H9 (cell line): ENCODE measurements around the gene JAKMIP1. TPM values are rescaled to one million over a fixed set of nuclear protein-coding genes. Genes with fewer than 3 reads are reported as not detected.

Source experiments
- DNase-seq: peaks from one replicate; pipeline ENCODE4 v3.0.0-alpha.2; 2017
- H2AFZ ChIP-seq: one replicate; pipeline ENCODE4 v1.6.1; 2013; ENCODE audit warnings: mild to moderate bottlenecking, low read length, control low read depth, moderate library complexity
- H2AK5ac ChIP-seq: 2 replicates; pipeline ENCODE4 v1.6.1; 2013; ENCODE audit warnings: low read length, control low read depth, mixed read lengths; ENCODE audit not compliant: insufficient read length
- H2BK120ac ChIP-seq: one replicate; pipeline ENCODE4 v1.6.1; 2013; ENCODE audit warnings: low read depth, mild to moderate bottlenecking, low read length, control low read depth, inconsistent platforms; ENCODE audit not compliant: poor library complexity, severe bottlenecking
- H2BK12ac ChIP-seq: 2 replicates; pipeline ENCODE4 v1.6.1; 2013; ENCODE audit warnings: low read length, control low read depth, mixed read lengths, low read depth; ENCODE audit not compliant: insufficient read length
- H2BK15ac ChIP-seq: 2 replicates; pipeline ENCODE4 v1.6.1; 2013; ENCODE audit warnings: low read depth, low read length, control low read depth
- H2BK20ac ChIP-seq: one replicate; pipeline ENCODE4 v1.6.1; 2013; ENCODE audit warnings: low read depth, mild to moderate bottlenecking, low read length, control low read depth, inconsistent platforms; ENCODE audit not compliant: poor library complexity, severe bottlenecking
- H2BK5ac ChIP-seq: 2 replicates; pipeline ENCODE4 v1.6.1; 2013; ENCODE audit warnings: low read length, control low read depth, mixed read lengths; ENCODE audit not compliant: insufficient read length
- H3K14ac ChIP-seq: 2 replicates; pipeline ENCODE4 v1.6.1; 2013; ENCODE audit warnings: low read length, control low read depth; ENCODE audit not compliant: insufficient read depth
- H3K18ac ChIP-seq: 2 replicates; pipeline ENCODE4 v1.6.1; 2013; ENCODE audit warnings: low read depth, mild to moderate bottlenecking, mixed read lengths, low read length, control low read depth; ENCODE audit not compliant: insufficient read length
- H3K23ac ChIP-seq: 2 replicates; pipeline ENCODE4 v1.6.1; 2013; ENCODE audit warnings: low read length, control low read depth, mixed read lengths, low read depth; ENCODE audit not compliant: insufficient read length
- H3K23me2 ChIP-seq: 2 replicates; pipeline ENCODE4 v1.6.1; 2013; ENCODE audit warnings: low read depth, mild to moderate bottlenecking, mixed read lengths, low read length, control low read depth; ENCODE audit not compliant: insufficient read length, poor library complexity, severe bottlenecking
- H3K27ac ChIP-seq: 2 replicates; pipeline ENCODE4 v1.5.1; 2013; ENCODE audit warnings: low read length, control low read depth, mixed read lengths, low read depth; ENCODE audit not compliant: insufficient read length
- H3K27me3 ChIP-seq: 2 replicates; pipeline ENCODE4 v1.6.1; 2013; ENCODE audit warnings: low read length, control low read depth, inconsistent platforms; ENCODE audit not compliant: insufficient read depth
- H3K4ac ChIP-seq: 2 replicates; pipeline ENCODE4 v1.6.1; 2013; ENCODE audit warnings: low read depth, mild to moderate bottlenecking, control low read depth, inconsistent platforms, low read length, moderate library complexity
- H3K4me1 ChIP-seq: 2 replicates; pipeline ENCODE4 v1.6.1; 2013; ENCODE audit warnings: low read length, control low read depth, inconsistent platforms; ENCODE audit not compliant: insufficient read depth
- H3K4me2 ChIP-seq: 2 replicates; pipeline ENCODE4 v1.6.1; 2013; ENCODE audit warnings: low read length, control low read depth, mixed read lengths; ENCODE audit not compliant: insufficient read length, insufficient read depth
- H3K56ac ChIP-seq: 2 replicates; pipeline ENCODE4 v1.6.1; 2013; ENCODE audit warnings: low read depth, mild to moderate bottlenecking, mixed read lengths, low read length, control low read depth; ENCODE audit not compliant: insufficient read length
- H3K79me1 ChIP-seq: 2 replicates; pipeline ENCODE4 v1.6.1; 2013; ENCODE audit warnings: low read depth, mild to moderate bottlenecking, moderate library complexity, low read length, control low read depth, inconsistent platforms; ENCODE audit not compliant: insufficient read depth, poor library complexity, severe bottlenecking
- H3K79me2 ChIP-seq: 2 replicates; pipeline ENCODE4 v1.6.1; 2013; ENCODE audit warnings: low read length, control low read depth, inconsistent platforms; ENCODE audit not compliant: insufficient read depth
- H3K9ac ChIP-seq: 2 replicates; pipeline ENCODE4 v1.6.1; 2013; ENCODE audit warnings: low read length, control low read depth, mixed read lengths; ENCODE audit not compliant: insufficient read length; ENCODE audit errors: extremely low read depth
- H3K9me3 ChIP-seq: one replicate; pipeline ENCODE4 v1.6.1; 2013; ENCODE audit warnings: low read depth, low read length, inconsistent platforms; ENCODE audit not compliant: control insufficient read depth
- H3T11ph ChIP-seq: one replicate; pipeline ENCODE4 v1.6.1; 2013; ENCODE audit warnings: mild to moderate bottlenecking, low read length, control low read depth, inconsistent platforms
- H4K20me1 ChIP-seq: one replicate; pipeline ENCODE4 v1.6.1; 2013; ENCODE audit not compliant: control insufficient read depth, insufficient read length, insufficient read depth
- H4K5ac ChIP-seq: 2 replicates; pipeline ENCODE4 v1.6.1; 2013; ENCODE audit warnings: low read depth, mild to moderate bottlenecking, mixed read lengths, low read length, control low read depth; ENCODE audit not compliant: insufficient read length
- H4K8ac ChIP-seq: replicated peaks from 2 replicates; pipeline ENCODE4 v1.6.1; 2013; ENCODE audit warnings: low read length, control low read depth, mixed read lengths, low read depth; ENCODE audit not compliant: insufficient read length
- H4K91ac ChIP-seq: 2 replicates; pipeline ENCODE4 v1.6.1; 2013; ENCODE audit warnings: low read depth, mild to moderate bottlenecking, moderate library complexity, mixed read lengths, low read length, control low read depth; ENCODE audit not compliant: insufficient read length
- H3K27ac Mint-ChIP-seq, 3 experiments: 2 replicates in 2 of 3; 3 replicates in 1 of 3; pipeline ENCODE4 v1.8.0; 2020 to 2021; ENCODE audit warnings: mixed read lengths in 3 of 3, mild to moderate bottlenecking in 1 of 3, moderate library complexity in 1 of 3
- H3K27me3 Mint-ChIP-seq: 2 replicates; pipeline ENCODE4 v1.8.0; 2021; ENCODE audit warnings: low read depth, mild to moderate bottlenecking, moderate library complexity, mixed read lengths
- H3K36me3 Mint-ChIP-seq, 3 experiments: 2 replicates in 2 of 3; 3 replicates in 1 of 3; pipeline ENCODE4 v1.8.0; 2020 to 2021; ENCODE audit warnings: low read depth in 3 of 3, mixed read lengths in 3 of 3; ENCODE audit not compliant: insufficient read depth in 1 of 3
- H3K4me1 Mint-ChIP-seq, 2 experiments: 2 replicates each; pipeline ENCODE4 v1.8.0; 2020; ENCODE audit warnings: mixed read lengths in 2 of 2
- H3K4me3 Mint-ChIP-seq, 2 experiments: 2 replicates in 1 of 2; 3 replicates in 1 of 2; pipeline ENCODE4 v1.8.0; 2020 to 2021; ENCODE audit warnings: mild to moderate bottlenecking in 2 of 2, mixed read lengths in 2 of 2, moderate library complexity in 1 of 2
- H3K9me3 Mint-ChIP-seq, 2 experiments: 2 replicates in 1 of 2; 3 replicates in 1 of 2; pipeline ENCODE4 v1.8.0; 2020; ENCODE audit warnings: mild to moderate bottlenecking in 2 of 2, mixed read lengths in 2 of 2, moderate library complexity in 1 of 2
- WGBS: extraction: QIAGEN DNeasy Blood & Tissue Kit; methylation state at CpG from one replicate; pipeline ENCODE4 v1.1.7; 2013; ENCODE audit warnings: missing lambda C conversion rate, low lambda C conversion rate, mixed read lengths; ENCODE audit not compliant: insufficient read length; ENCODE audit errors: extremely low coverage; 5-methylcytosine and 5-hydroxymethylcytosine counted together
- total RNA-seq: library from RNA; stranded (reverse); gene quantifications from 2 replicates; pipeline ENCODE4 v1.2.1, GENCODE V29; 2021
- TF ChIP-seq, protein P1 (sequence below): fragments of 200-600 bp; sonication (generic); conservative IDR thresholded peaks from 3 replicates; pipeline ENCODE4 v1.8.0; 2021; ENCODE audit warnings: antibody characterized with exemption, mild to moderate bottlenecking

The JAKMIP1 gene
- total RNA-seq, 1 experiment from 2014 or later = 1.5 TPM

DNA sequence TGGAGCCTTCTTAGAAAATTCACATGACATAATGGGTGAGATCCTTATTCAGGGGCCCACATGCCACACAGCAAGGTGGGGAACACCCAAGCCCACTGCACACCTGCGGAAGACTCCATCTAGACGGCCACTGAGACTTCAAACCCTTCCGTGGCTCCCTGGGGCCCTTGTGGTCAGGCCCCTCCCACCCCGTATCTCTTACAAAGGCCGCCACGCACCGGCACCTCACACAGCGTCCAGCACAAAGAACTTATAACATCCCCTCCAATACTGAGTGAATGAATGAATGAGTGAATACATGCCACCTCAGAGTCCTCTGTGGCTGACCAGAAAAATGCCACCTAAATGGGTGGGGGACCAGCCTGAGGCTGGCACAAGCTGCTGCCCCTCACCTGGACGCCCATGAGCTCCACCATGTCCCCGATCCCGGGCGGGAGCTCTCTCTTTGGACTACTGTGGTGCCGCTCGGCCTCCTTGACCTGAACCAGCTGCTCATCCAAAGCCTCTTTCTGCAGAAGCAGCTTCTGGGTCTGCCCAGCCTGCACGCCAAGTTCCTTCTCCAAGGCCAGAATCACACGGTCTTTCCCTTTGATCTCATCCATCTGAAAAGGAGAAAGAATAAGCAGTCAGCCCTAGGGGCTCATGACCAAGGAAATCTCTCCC is 115.2 kb downstream of the JAKMIP1 start:
- Histone ChIP-seq H3K4ac (no peak overlapping the region), H3K18ac (no peak overlapping the region), H3K4me2 (no peak overlapping the region), H3K79me2 (no peaks in the 10 kb centered on the region), H4K91ac (no peak overlapping the region), H4K5ac (no peak overlapping the region), H2BK20ac (no peak overlapping the region), H2BK120ac (no peak overlapping the region), H3K56ac (no peak overlapping the region), H3K27ac (no peak overlapping the region), H4K8ac (no peak overlapping the region), H2BK15ac (no peak overlapping the region), H2AK5ac (no peak overlapping the region), H4K20me1 (no peaks in the 10 kb centered on the region), H2BK12ac (no peak overlapping the region), H2AFZ (no peak overlapping the region), H3K23me2 (no peaks in the 10 kb centered on the region), H3K4me1 (no peaks in the 10 kb centered on the region), H3T11ph (no peak overlapping the region), H3K23ac (no peak overlapping the region), H3K27me3 (no peaks in the 10 kb centered on the region), H3K9ac (no peak overlapping the region), H2BK5ac (no peak overlapping the region), H3K79me1 (no peaks in the 10 kb centered on the region), H3K14ac (no peak overlapping the region), H3K9me3 (no peaks in the 10 kb centered on the region)
- TF ChIP-seq, protein P1, sequence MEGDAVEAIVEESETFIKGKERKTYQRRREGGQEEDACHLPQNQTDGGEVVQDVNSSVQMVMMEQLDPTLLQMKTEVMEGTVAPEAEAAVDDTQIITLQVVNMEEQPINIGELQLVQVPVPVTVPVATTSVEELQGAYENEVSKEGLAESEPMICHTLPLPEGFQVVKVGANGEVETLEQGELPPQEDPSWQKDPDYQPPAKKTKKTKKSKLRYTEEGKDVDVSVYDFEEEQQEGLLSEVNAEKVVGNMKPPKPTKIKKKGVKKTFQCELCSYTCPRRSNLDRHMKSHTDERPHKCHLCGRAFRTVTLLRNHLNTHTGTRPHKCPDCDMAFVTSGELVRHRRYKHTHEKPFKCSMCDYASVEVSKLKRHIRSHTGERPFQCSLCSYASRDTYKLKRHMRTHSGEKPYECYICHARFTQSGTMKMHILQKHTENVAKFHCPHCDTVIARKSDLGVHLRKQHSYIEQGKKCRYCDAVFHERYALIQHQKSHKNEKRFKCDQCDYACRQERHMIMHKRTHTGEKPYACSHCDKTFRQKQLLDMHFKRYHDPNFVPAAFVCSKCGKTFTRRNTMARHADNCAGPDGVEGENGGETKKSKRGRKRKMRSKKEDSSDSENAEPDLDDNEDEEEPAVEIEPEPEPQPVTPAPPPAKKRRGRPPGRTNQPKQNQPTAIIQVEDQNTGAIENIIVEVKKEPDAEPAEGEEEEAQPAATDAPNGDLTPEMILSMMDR = no peak
- Mint-ChIP-seq H3K4me3 (no peak overlapping the region), H3K27me3 (peaks cover 8% of the 10 kb centered on the region), H3K36me3 (peaks cover 0 to 10% (median 8%) of the 10 kb centered on the region in 3 experiments; a peak in 4 of 7 replicates), H3K4me1 (peaks cover 12 to 15% of the 10 kb centered on the region in 2 experiments), H3K27ac (no peak overlapping the region; a peak in 1 of 7 replicates), H3K9me3 (0 out of 5 replicates have a peak, but pooled peaks cover 0 to 2% of the 10 kb centered on the region in 2 experiments)
- no peak for DNase-seq
- WGBS = no CpG with 5 or more reads among the region's 16 CpGs
